H9 (cell line): ENCODE data around the gene GAS5. TPM values are rescaled to one million over a fixed set of nuclear protein-coding genes. Genes with fewer than 3 reads are reported as not detected.

ENCODE experiments used
- DNase-seq: peaks from one replicate; pipeline ENCODE4 v3.0.0-alpha.2; 2017
- H2AFZ ChIP-seq: one replicate; pipeline ENCODE4 v1.6.1; 2013; ENCODE audit warnings: mild to moderate bottlenecking, low read length, control low read depth, moderate library complexity
- H2AK5ac ChIP-seq: 2 replicates; pipeline ENCODE4 v1.6.1; 2013; ENCODE audit warnings: low read length, control low read depth, mixed read lengths; ENCODE audit not compliant: insufficient read length
- H2BK120ac ChIP-seq: one replicate; pipeline ENCODE4 v1.6.1; 2013; ENCODE audit warnings: low read depth, mild to moderate bottlenecking, low read length, control low read depth, inconsistent platforms; ENCODE audit not compliant: poor library complexity, severe bottlenecking
- H2BK12ac ChIP-seq: 2 replicates; pipeline ENCODE4 v1.6.1; 2013; ENCODE audit warnings: low read length, control low read depth, mixed read lengths, low read depth; ENCODE audit not compliant: insufficient read length
- H2BK15ac ChIP-seq: 2 replicates; pipeline ENCODE4 v1.6.1; 2013; ENCODE audit warnings: low read depth, low read length, control low read depth
- H2BK20ac ChIP-seq: one replicate; pipeline ENCODE4 v1.6.1; 2013; ENCODE audit warnings: low read depth, mild to moderate bottlenecking, low read length, control low read depth, inconsistent platforms; ENCODE audit not compliant: poor library complexity, severe bottlenecking
- H2BK5ac ChIP-seq: 2 replicates; pipeline ENCODE4 v1.6.1; 2013; ENCODE audit warnings: low read length, control low read depth, mixed read lengths; ENCODE audit not compliant: insufficient read length
- H3K14ac ChIP-seq: 2 replicates; pipeline ENCODE4 v1.6.1; 2013; ENCODE audit warnings: low read length, control low read depth; ENCODE audit not compliant: insufficient read depth
- H3K18ac ChIP-seq: 2 replicates; pipeline ENCODE4 v1.6.1; 2013; ENCODE audit warnings: low read depth, mild to moderate bottlenecking, mixed read lengths, low read length, control low read depth; ENCODE audit not compliant: insufficient read length
- H3K23ac ChIP-seq: 2 replicates; pipeline ENCODE4 v1.6.1; 2013; ENCODE audit warnings: low read length, control low read depth, mixed read lengths, low read depth; ENCODE audit not compliant: insufficient read length
- H3K23me2 ChIP-seq: 2 replicates; pipeline ENCODE4 v1.6.1; 2013; ENCODE audit warnings: low read depth, mild to moderate bottlenecking, mixed read lengths, low read length, control low read depth; ENCODE audit not compliant: insufficient read length, poor library complexity, severe bottlenecking
- H3K27ac ChIP-seq: 2 replicates; pipeline ENCODE4 v1.5.1; 2013; ENCODE audit warnings: low read length, control low read depth, mixed read lengths, low read depth; ENCODE audit not compliant: insufficient read length
- H3K27me3 ChIP-seq: 2 replicates; pipeline ENCODE4 v1.6.1; 2013; ENCODE audit warnings: low read length, control low read depth, inconsistent platforms; ENCODE audit not compliant: insufficient read depth
- H3K4ac ChIP-seq: 2 replicates; pipeline ENCODE4 v1.6.1; 2013; ENCODE audit warnings: low read depth, mild to moderate bottlenecking, control low read depth, inconsistent platforms, low read length, moderate library complexity
- H3K4me1 ChIP-seq: 2 replicates; pipeline ENCODE4 v1.6.1; 2013; ENCODE audit warnings: low read length, control low read depth, inconsistent platforms; ENCODE audit not compliant: insufficient read depth
- H3K4me2 ChIP-seq: 2 replicates; pipeline ENCODE4 v1.6.1; 2013; ENCODE audit warnings: low read length, control low read depth, mixed read lengths; ENCODE audit not compliant: insufficient read length, insufficient read depth
- H3K56ac ChIP-seq: 2 replicates; pipeline ENCODE4 v1.6.1; 2013; ENCODE audit warnings: low read depth, mild to moderate bottlenecking, mixed read lengths, low read length, control low read depth; ENCODE audit not compliant: insufficient read length
- H3K79me1 ChIP-seq: 2 replicates; pipeline ENCODE4 v1.6.1; 2013; ENCODE audit warnings: low read depth, mild to moderate bottlenecking, moderate library complexity, low read length, control low read depth, inconsistent platforms; ENCODE audit not compliant: insufficient read depth, poor library complexity, severe bottlenecking
- H3K79me2 ChIP-seq: 2 replicates; pipeline ENCODE4 v1.6.1; 2013; ENCODE audit warnings: low read length, control low read depth, inconsistent platforms; ENCODE audit not compliant: insufficient read depth
- H3K9ac ChIP-seq: 2 replicates; pipeline ENCODE4 v1.6.1; 2013; ENCODE audit warnings: low read length, control low read depth, mixed read lengths; ENCODE audit not compliant: insufficient read length; ENCODE audit errors: extremely low read depth
- H3K9me3 ChIP-seq: one replicate; pipeline ENCODE4 v1.6.1; 2013; ENCODE audit warnings: low read depth, low read length, inconsistent platforms; ENCODE audit not compliant: control insufficient read depth
- H3T11ph ChIP-seq: one replicate; pipeline ENCODE4 v1.6.1; 2013; ENCODE audit warnings: mild to moderate bottlenecking, low read length, control low read depth, inconsistent platforms
- H4K20me1 ChIP-seq: one replicate; pipeline ENCODE4 v1.6.1; 2013; ENCODE audit not compliant: control insufficient read depth, insufficient read length, insufficient read depth
- H4K5ac ChIP-seq: 2 replicates; pipeline ENCODE4 v1.6.1; 2013; ENCODE audit warnings: low read depth, mild to moderate bottlenecking, mixed read lengths, low read length, control low read depth; ENCODE audit not compliant: insufficient read length
- H4K8ac ChIP-seq: replicated peaks from 2 replicates; pipeline ENCODE4 v1.6.1; 2013; ENCODE audit warnings: low read length, control low read depth, mixed read lengths, low read depth; ENCODE audit not compliant: insufficient read length
- H4K91ac ChIP-seq: 2 replicates; pipeline ENCODE4 v1.6.1; 2013; ENCODE audit warnings: low read depth, mild to moderate bottlenecking, moderate library complexity, mixed read lengths, low read length, control low read depth; ENCODE audit not compliant: insufficient read length
- H3K27ac Mint-ChIP-seq, 3 experiments: 2 replicates in 2 of 3; 3 replicates in 1 of 3; pipeline ENCODE4 v1.8.0; 2020 to 2021; ENCODE audit warnings: mixed read lengths in 3 of 3, mild to moderate bottlenecking in 1 of 3, moderate library complexity in 1 of 3
- H3K27me3 Mint-ChIP-seq: 2 replicates; pipeline ENCODE4 v1.8.0; 2021; ENCODE audit warnings: low read depth, mild to moderate bottlenecking, moderate library complexity, mixed read lengths
- H3K36me3 Mint-ChIP-seq, 3 experiments: 2 replicates in 2 of 3; 3 replicates in 1 of 3; pipeline ENCODE4 v1.8.0; 2020 to 2021; ENCODE audit warnings: low read depth in 3 of 3, mixed read lengths in 3 of 3; ENCODE audit not compliant: insufficient read depth in 1 of 3
- H3K4me1 Mint-ChIP-seq, 2 experiments: 2 replicates each; pipeline ENCODE4 v1.8.0; 2020; ENCODE audit warnings: mixed read lengths in 2 of 2
- H3K4me3 Mint-ChIP-seq, 2 experiments: 2 replicates in 1 of 2; 3 replicates in 1 of 2; pipeline ENCODE4 v1.8.0; 2020 to 2021; ENCODE audit warnings: mild to moderate bottlenecking in 2 of 2, mixed read lengths in 2 of 2, moderate library complexity in 1 of 2
- H3K9me3 Mint-ChIP-seq, 2 experiments: 2 replicates in 1 of 2; 3 replicates in 1 of 2; pipeline ENCODE4 v1.8.0; 2020; ENCODE audit warnings: mild to moderate bottlenecking in 2 of 2, mixed read lengths in 2 of 2, moderate library complexity in 1 of 2
- WGBS: extraction: QIAGEN DNeasy Blood & Tissue Kit; methylation state at CpG from one replicate; pipeline ENCODE4 v1.1.7; 2013; ENCODE audit warnings: missing lambda C conversion rate, low lambda C conversion rate, mixed read lengths; ENCODE audit not compliant: insufficient read length; ENCODE audit errors: extremely low coverage; 5-methylcytosine and 5-hydroxymethylcytosine counted together
- total RNA-seq: library from RNA; stranded (reverse); gene quantifications from 2 replicates; pipeline ENCODE4 v1.2.1, GENCODE V29; 2021
- TF ChIP-seq, protein P1 (sequence below): fragments of 200-600 bp; sonication (generic); conservative IDR thresholded peaks from 3 replicates; pipeline ENCODE4 v1.8.0; 2021; ENCODE audit warnings: antibody characterized with exemption, mild to moderate bottlenecking

GAS5 gene
- total RNA-seq, 1 experiment from 2014 or later, result 690 TPM

DNA sequence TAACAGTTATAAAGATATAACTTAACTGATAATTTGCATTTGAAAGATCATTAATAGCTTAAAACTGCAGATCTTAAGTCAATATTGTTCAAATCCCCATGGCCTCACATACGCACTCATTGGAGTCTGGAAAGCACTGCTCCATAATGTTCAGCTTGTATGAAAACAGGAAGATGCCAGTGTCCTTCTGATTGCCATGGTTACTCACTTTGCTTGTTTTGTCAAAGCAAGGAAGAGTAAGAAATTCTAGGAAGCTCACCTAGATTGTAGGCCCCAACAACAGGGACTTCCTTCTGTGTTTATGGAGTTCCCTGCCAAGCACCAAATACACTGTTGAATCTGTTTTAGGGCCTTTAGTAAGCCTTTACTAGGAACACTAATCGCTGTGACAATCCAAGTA is 10.9 kb downstream of the GAS5 start:
- no peak overlapping the region for H2AK5ac ChIP-seq
- no peak for DNase-seq
- no peak overlapping the region for H3K4me2 ChIP-seq
- peaks cover 9 to 10% of the 10 kb centered on the region in 2 experiments for H3K4me1 Mint-ChIP-seq
- H3T11ph ChIP-seq, result no peak overlapping the region
- no peak overlapping the region for H3K9ac ChIP-seq
- no peaks in the 10 kb centered on the region for H3K27me3 Mint-ChIP-seq
- no peaks in the 10 kb centered on the region for H3K9me3 ChIP-seq
- H2BK20ac ChIP-seq, result no peak overlapping the region
- no peak overlapping the region for H4K8ac ChIP-seq
- no peak overlapping the region for H4K5ac ChIP-seq
- H3K4ac ChIP-seq, result no peak overlapping the region
- H3K18ac ChIP-seq, result no peak overlapping the region
- H3K36me3 Mint-ChIP-seq, result peaks cover 24 to 69% (median 54%) of the 10 kb centered on the region in 3 experiments
- no peak overlapping the region for H3K27ac Mint-ChIP-seq
- no peak overlapping the region for H2BK12ac ChIP-seq
- no peaks in the 10 kb centered on the region for H3K79me1 ChIP-seq
- H3K27me3 ChIP-seq, result no peaks in the 10 kb centered on the region
- TF ChIP-seq, protein P1, sequence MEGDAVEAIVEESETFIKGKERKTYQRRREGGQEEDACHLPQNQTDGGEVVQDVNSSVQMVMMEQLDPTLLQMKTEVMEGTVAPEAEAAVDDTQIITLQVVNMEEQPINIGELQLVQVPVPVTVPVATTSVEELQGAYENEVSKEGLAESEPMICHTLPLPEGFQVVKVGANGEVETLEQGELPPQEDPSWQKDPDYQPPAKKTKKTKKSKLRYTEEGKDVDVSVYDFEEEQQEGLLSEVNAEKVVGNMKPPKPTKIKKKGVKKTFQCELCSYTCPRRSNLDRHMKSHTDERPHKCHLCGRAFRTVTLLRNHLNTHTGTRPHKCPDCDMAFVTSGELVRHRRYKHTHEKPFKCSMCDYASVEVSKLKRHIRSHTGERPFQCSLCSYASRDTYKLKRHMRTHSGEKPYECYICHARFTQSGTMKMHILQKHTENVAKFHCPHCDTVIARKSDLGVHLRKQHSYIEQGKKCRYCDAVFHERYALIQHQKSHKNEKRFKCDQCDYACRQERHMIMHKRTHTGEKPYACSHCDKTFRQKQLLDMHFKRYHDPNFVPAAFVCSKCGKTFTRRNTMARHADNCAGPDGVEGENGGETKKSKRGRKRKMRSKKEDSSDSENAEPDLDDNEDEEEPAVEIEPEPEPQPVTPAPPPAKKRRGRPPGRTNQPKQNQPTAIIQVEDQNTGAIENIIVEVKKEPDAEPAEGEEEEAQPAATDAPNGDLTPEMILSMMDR, result no peak
- no peaks in the 10 kb centered on the region for H3K79me2 ChIP-seq
- H3K4me3 Mint-ChIP-seq, result no peak overlapping the region
- H3K23me2 ChIP-seq, result no peaks in the 10 kb centered on the region
- no peak overlapping the region for H2BK15ac ChIP-seq
- no peak overlapping the region for H4K91ac ChIP-seq
- H3K27ac ChIP-seq, result no peak overlapping the region
- H3K14ac ChIP-seq, result no peak overlapping the region
- H2BK120ac ChIP-seq, result no peak overlapping the region
- no peak overlapping the region for H3K56ac ChIP-seq
- H2BK5ac ChIP-seq, result no peak overlapping the region
- H3K4me1 ChIP-seq, result no peaks in the 10 kb centered on the region; the same call in 1 of the 2 replicates
- H4K20me1 ChIP-seq, result no peaks in the 10 kb centered on the region
- no CpG with 5 or more reads among the region's 2 CpGs for WGBS
- no peak overlapping the region for H3K23ac ChIP-seq
- H2AFZ ChIP-seq, result no peak overlapping the region
- H3K9me3 Mint-ChIP-seq, result no peaks in the 10 kb centered on the region
